Gastroesophageal sphincter (tissue), 4 donors: ENCODE results near the gene RHPN2. TPM values are rescaled to one million over a fixed set of nuclear protein-coding genes. Genes with fewer than 3 reads are reported as not detected.
A peak's percentile ranks its signal among the peaks of the same experiment; 100 is the strongest.

Source experiments
- ATAC-seq: fragments of 150-250 bp; one replicate; pipeline ENCODE4 v1.9.1; 2016; ENCODE audit warnings: mild to moderate bottlenecking, moderate library complexity
- H3K27ac ChIP-seq, 4 donors: fragments of 200-600 bp; sonication (generic) in 3 of 4; 1 replicate in 3 of 4; 2 replicates in 1 of 4; pipeline ENCODE4 v1.5.1; 2016 to 2019
- H3K27me3 ChIP-seq: fragments of 200-600 bp; sonication (generic); one replicate; pipeline ENCODE4 v1.5.1; 2019
- H3K36me3 ChIP-seq, 2 donors: fragments of 200-600 bp; sonication (generic); one replicate each; pipeline ENCODE4 v1.5.1; 2019; ENCODE audit warnings: control low read depth in 1 of 2
- H3K4me1 ChIP-seq, 3 donors: fragments of 200-600 bp; sonication (generic); 1 replicate in 2 of 3; 2 replicates in 1 of 3; pipeline ENCODE4 v1.5.1; 2016 to 2019; ENCODE audit warnings: control low read depth in 2 of 3
- H3K4me3 ChIP-seq, 2 donors: fragments of 200-600 bp; sonication (generic); one replicate each; pipeline ENCODE4 v1.5.1; 2019; ENCODE audit warnings: mild to moderate bottlenecking in 1 of 2, moderate library complexity in 1 of 2
- H3K9me3 ChIP-seq, 3 donors: fragments of 200-600 bp; sonication (generic); one replicate each; pipeline ENCODE4 v1.5.1; 2017 to 2019; ENCODE audit warnings: control low read depth in 2 of 3
- EP300 ChIP-seq: sonication (generic); formaldehyde crosslinking; IDR thresholded peaks from one replicate; pipeline ENCODE4 v1.6.1; 2017; ENCODE audit warnings: antibody characterized with exemption, mild to moderate bottlenecking
- POLR2A ChIP-seq, 2 donors: fragments of 450-650 bp; IDR thresholded peaks; one replicate each; pipeline ENCODE4 v1.6.1; 2017; ENCODE audit warnings: antibody characterized with exemption in 2 of 2, mild to moderate bottlenecking in 2 of 2, moderate library complexity in 1 of 2
- POLR2AphosphoS5 ChIP-seq: sonication (generic); formaldehyde crosslinking; IDR thresholded peaks from one replicate; pipeline ENCODE4 v1.6.1; 2017; ENCODE audit warnings: antibody characterized with exemption
- WGBS, 2 donors: methylation state at CpG; one replicate each; pipeline ENCODE4 v1.1.5; 2018; ENCODE audit warnings: low coverage in 1 of 2; 5-methylcytosine and 5-hydroxymethylcytosine counted together
- total RNA-seq, 4 donors: library from RNA; depleted of rRNA; stranded (reverse); fragments of >200 nt; gene quantifications; one replicate each; pipeline ENCODE4 v1.1.0, GENCODE V29; 2016
- TF ChIP-seq, protein P1 (sequence below), 4 experiments: fragments of 200-600 bp in 2 of 4; fragments of 450-650 bp in 2 of 4; sonication (generic) in 1 of 4; IDR thresholded peaks; one replicate each; pipeline ENCODE4 v1.5.1; 2017 to 2019; ENCODE audit warnings: antibody characterized with exemption in 4 of 4, mild to moderate bottlenecking in 2 of 4, moderate library complexity in 2 of 4

RHPN2 gene
- total RNA-seq, 4 donors from 2014 or later, result 1.4 to 4.7 (median 2.1) TPM

GRCh38 chr19:33067121-33067520 is 2.4 kb upstream of the RHPN2 start:
- WGBS, 2 donors, result 65 to 67% methylated on average over 1 to 8 of the region's 8 CpGs
- peaks cover 0 to 23% (median 6%) of the 10 kb centered on the region in 3 donors for H3K4me1 ChIP-seq
- H3K9me3 ChIP-seq, result no peaks in the 10 kb centered on the region
- peaks cover 47% of the 10 kb centered on the region for H3K27me3 ChIP-seq
- TF ChIP-seq EP300 (no peak), POLR2A (IDR thresholded peaks at IDR 0.05) (no peak)
- TF ChIP-seq, protein P1, sequence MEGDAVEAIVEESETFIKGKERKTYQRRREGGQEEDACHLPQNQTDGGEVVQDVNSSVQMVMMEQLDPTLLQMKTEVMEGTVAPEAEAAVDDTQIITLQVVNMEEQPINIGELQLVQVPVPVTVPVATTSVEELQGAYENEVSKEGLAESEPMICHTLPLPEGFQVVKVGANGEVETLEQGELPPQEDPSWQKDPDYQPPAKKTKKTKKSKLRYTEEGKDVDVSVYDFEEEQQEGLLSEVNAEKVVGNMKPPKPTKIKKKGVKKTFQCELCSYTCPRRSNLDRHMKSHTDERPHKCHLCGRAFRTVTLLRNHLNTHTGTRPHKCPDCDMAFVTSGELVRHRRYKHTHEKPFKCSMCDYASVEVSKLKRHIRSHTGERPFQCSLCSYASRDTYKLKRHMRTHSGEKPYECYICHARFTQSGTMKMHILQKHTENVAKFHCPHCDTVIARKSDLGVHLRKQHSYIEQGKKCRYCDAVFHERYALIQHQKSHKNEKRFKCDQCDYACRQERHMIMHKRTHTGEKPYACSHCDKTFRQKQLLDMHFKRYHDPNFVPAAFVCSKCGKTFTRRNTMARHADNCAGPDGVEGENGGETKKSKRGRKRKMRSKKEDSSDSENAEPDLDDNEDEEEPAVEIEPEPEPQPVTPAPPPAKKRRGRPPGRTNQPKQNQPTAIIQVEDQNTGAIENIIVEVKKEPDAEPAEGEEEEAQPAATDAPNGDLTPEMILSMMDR (IDR thresholded peaks at IDR 0.05), result no peak
- no peak for ATAC-seq
- no peak overlapping the region for H3K4me3 ChIP-seq
- H3K27ac ChIP-seq, result no peak overlapping the region
- no peaks in the 10 kb centered on the region for H3K36me3 ChIP-seq

GRCh38 chr19:33066543-33066942 is 1.9 kb upstream of the RHPN2 start:
- Histone ChIP-seq H3K36me3 (no peaks in the 10 kb centered on the region), H3K4me3 (no peak overlapping the region), H3K27ac (no peak overlapping the region), H3K9me3 (no peaks in the 10 kb centered on the region), H3K27me3 (peaks cover 53% of the 10 kb centered on the region), H3K4me1 (peaks cover 0 to 23% (median 6%) of the 10 kb centered on the region in 3 donors)
- ATAC-seq, result no peak
- WGBS, 2 donors, result 77 to 91% methylated on average over 4 to 8 of the region's 18 CpGs
- TF ChIP-seq POLR2AphosphoS5 (no peak), EP300 (no peak), POLR2A (IDR thresholded peaks at IDR 0.05) (no peak)
- TF ChIP-seq, protein P1 (IDR thresholded peaks at IDR 0.05), result no peak

DNA sequence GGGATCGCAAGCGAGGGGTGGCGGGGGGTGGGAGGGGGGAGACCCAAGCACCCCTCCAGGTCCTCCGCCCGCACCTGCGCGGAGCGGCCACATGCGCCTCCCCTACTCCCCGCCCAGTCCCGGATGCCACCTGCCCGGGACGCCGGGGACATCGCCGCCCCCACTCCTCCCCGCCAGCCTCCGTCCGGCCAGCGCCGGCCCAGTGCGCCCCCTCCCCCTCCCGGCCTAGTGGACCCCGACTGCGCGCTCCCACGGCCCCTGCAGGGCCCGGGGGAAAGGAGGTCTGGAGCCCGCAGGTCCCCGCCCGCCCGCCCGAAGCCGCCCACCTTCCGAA is 263 bp downstream of the RHPN2 start:
- WGBS, 2 donors, result no CpG with 5 or more reads among the region's 35 CpGs
- peak overlapping the region; percentile 49 to 66 for H3K4me3 ChIP-seq
- peaks cover 60% of the 10 kb centered on the region for H3K27me3 ChIP-seq
- peaks cover 0 to 23% (median 6%) of the 10 kb centered on the region in 3 donors for H3K4me1 ChIP-seq
- no peaks in the 10 kb centered on the region for H3K9me3 ChIP-seq
- no peaks in the 10 kb centered on the region for H3K36me3 ChIP-seq
- TF ChIP-seq, protein P1 (IDR thresholded peaks at IDR 0.05), result no peak
- TF ChIP-seq POLR2AphosphoS5, result no peak
- peak overlapping the region in 1 of 4 donors; percentile 49 for H3K27ac ChIP-seq
- peak; percentile 25 for ATAC-seq

GRCh38 chr19:33063753-33064457 is 783 bp downstream of the RHPN2 start:
- Histone ChIP-seq H3K36me3 (no peaks in the 10 kb centered on the region), H3K4me3 (peak overlapping the region; percentile 49 to 66), H3K27ac (peak overlapping the region in 1 of 4 donors; percentile 49), H3K9me3 (no peaks in the 10 kb centered on the region), H3K27me3 (peaks cover 60% of the 10 kb centered on the region), H3K4me1 (peaks cover 0 to 23% (median 6%) of the 10 kb centered on the region in 3 donors)
- no CpG with 5 or more reads among the region's 56 CpGs for WGBS, 2 donors
- TF ChIP-seq POLR2A (IDR thresholded peaks at IDR 0.05) (no peak), EP300 (no peak), POLR2AphosphoS5 (no peak)
- TF ChIP-seq, protein P1 (IDR thresholded peaks at IDR 0.05), result no peak
- ATAC-seq, result peak; percentile 3

GRCh38 chr19:33063356-33063752 is 1.3 kb downstream of the RHPN2 start:
- Histone ChIP-seq H3K4me3 (peak overlapping the region in 1 of 2 donors; percentile 66), H3K36me3 (no peaks in the 10 kb centered on the region), H3K27me3 (peaks cover 60% of the 10 kb centered on the region), H3K27ac (no peak overlapping the region), H3K4me1 (peaks cover 0 to 23% (median 6%) of the 10 kb centered on the region in 3 donors), H3K9me3 (no peaks in the 10 kb centered on the region)
- ATAC-seq, result no peak
- WGBS, 2 donors, result 7 to 18% methylated on average over 4 to 5 of the region's 7 CpGs
- no peak for TF ChIP-seq POLR2AphosphoS5
- TF ChIP-seq EP300, result no peak
- no peak for TF ChIP-seq POLR2A (IDR thresholded peaks at IDR 0.05)
- TF ChIP-seq, protein P1 (IDR thresholded peaks at IDR 0.05), result no peak
